ENCODE results near the gene GPC6. TPM values are rescaled to one million over a fixed set of nuclear protein-coding genes. Genes with fewer than 3 reads are reported as not detected.

GPC6 gene
- total RNA-seq, 1 donor from 2014 or later, result not detected

DNA sequence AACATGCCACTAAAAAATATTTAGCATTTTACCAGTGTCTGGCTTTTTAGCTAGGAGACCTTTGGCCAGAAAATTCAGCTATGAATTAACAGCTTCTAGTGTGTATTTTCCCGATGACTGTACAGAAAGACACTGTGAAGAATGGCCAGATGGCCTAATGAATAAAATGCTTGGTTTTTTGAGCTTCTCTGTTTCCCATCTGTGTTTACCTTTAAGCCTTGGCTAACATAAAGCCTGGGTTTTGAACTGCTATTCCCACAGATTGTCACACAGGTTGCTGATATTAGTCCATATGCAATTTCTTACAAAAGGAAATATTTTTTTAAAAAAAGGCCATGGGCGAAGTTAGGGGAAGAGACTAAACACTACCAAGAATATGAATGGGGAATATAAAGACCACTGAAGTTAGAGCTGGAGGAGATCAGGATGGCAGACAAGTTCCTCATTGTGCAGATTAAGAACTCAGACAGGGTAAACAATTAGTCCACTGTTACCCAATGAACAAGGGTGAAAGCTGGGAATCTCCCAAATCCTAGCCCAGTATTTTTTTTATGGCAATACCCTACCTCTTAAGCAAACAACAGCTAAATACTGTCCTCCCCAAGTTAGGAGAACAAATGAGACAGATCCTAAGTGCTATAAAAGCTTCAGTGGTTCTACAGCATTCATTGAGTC is 1157.8 kb downstream of the GPC6 start:
- Mint-ChIP-seq H3K36me3 (ENCODE audit: low read depth) (no peaks in the 10 kb centered on the region), H3K4me3 (no peak overlapping the region)

GRCh38 chr13:94387047-94387446 is 1160.4 kb downstream of the GPC6 start:
- H3K27me3 Mint-ChIP-seq, result peaks cover 4% of the 10 kb centered on the region
- H3K9me3 Mint-ChIP-seq, result no peaks in the 10 kb centered on the region
- no peaks in the 10 kb centered on the region for H3K4me1 Mint-ChIP-seq
- intact Hi-C loops (cut with micrococcal nuclease), result no loop called here
- no peaks in the 10 kb centered on the region for H3K36me3 Mint-ChIP-seq (ENCODE audit: low read depth)
- H3K27ac Mint-ChIP-seq, result no peak overlapping the region
- no peak overlapping the region for H3K4me3 Mint-ChIP-seq
- no peak for DNase-seq

More for the DNA sequence above, 1157.8 kb downstream of the GPC6 start:
- Mint-ChIP-seq H3K27ac (no peak overlapping the region), H3K9me3 (no peaks in the 10 kb centered on the region), H3K4me1 (no peaks in the 10 kb centered on the region), H3K27me3 (peaks cover 4% of the 10 kb centered on the region)
- intact Hi-C loops (cut with micrococcal nuclease), result no loop called here
- no peak for DNase-seq

GRCh38 chr13:94389604-94390351 is 1163.2 kb downstream of the GPC6 start:
- H3K4me1 Mint-ChIP-seq, result no peaks in the 10 kb centered on the region
- H3K36me3 Mint-ChIP-seq (ENCODE audit: low read depth), result no peaks in the 10 kb centered on the region
- H3K4me3 Mint-ChIP-seq, result no peak overlapping the region
- no peak overlapping the region for H3K27ac Mint-ChIP-seq
- DNase-seq, result no peak
- H3K9me3 Mint-ChIP-seq, result no peaks in the 10 kb centered on the region
- intact Hi-C loops (cut with micrococcal nuclease), result no loop called here
- H3K27me3 Mint-ChIP-seq, result peaks cover 4% of the 10 kb centered on the region

- no peak for DNase-seq
- no peaks in the 10 kb centered on the region for H3K4me1 Mint-ChIP-seq
- H3K9me3 Mint-ChIP-seq, result no peaks in the 10 kb centered on the region
- intact Hi-C loops (cut with micrococcal nuclease), result no loop called here
- no peak overlapping the region for H3K27ac Mint-ChIP-seq
- H3K36me3 Mint-ChIP-seq (ENCODE audit: low read depth), result no peaks in the 10 kb centered on the region
- peaks cover 4% of the 10 kb centered on the region for H3K27me3 Mint-ChIP-seq
- H3K4me3 Mint-ChIP-seq, result no peak overlapping the region
These were observed 1164.3 kb downstream of the GPC6 start for GRCh38 chr13:94390881-94391280.

- H3K4me1 Mint-ChIP-seq, result no peaks in the 10 kb centered on the region
- H3K36me3 Mint-ChIP-seq (ENCODE audit: low read depth), result no peaks in the 10 kb centered on the region
These were observed 1168.1 kb downstream of the GPC6 start for GRCh38 chr13:94394723-94395122.

GRCh38 chr13:94395860-94396259 is 1169.3 kb downstream of the GPC6 start:
- no peaks in the 10 kb centered on the region for H3K36me3 Mint-ChIP-seq (ENCODE audit: low read depth)
- H3K27ac Mint-ChIP-seq, result no peak overlapping the region
- no peak overlapping the region for H3K4me3 Mint-ChIP-seq
- intact Hi-C loops (cut with micrococcal nuclease), result no loop called here
- H3K27me3 Mint-ChIP-seq, result peaks cover 2% of the 10 kb centered on the region
- no peaks in the 10 kb centered on the region for H3K9me3 Mint-ChIP-seq
- no peak for DNase-seq
- H3K4me1 Mint-ChIP-seq, result no peaks in the 10 kb centered on the region

More at GRCh38 chr13:94394723-94395122, 1168.1 kb downstream of the GPC6 start:
- Mint-ChIP-seq H3K27ac (no peak overlapping the region), H3K9me3 (no peaks in the 10 kb centered on the region), H3K27me3 (peaks cover 2% of the 10 kb centered on the region), H3K4me3 (no peak overlapping the region)
- DNase-seq, result no peak
- intact Hi-C loops (cut with micrococcal nuclease), result no loop called here

- peaks cover 2% of the 10 kb centered on the region for H3K27me3 Mint-ChIP-seq
- H3K9me3 Mint-ChIP-seq, result no peaks in the 10 kb centered on the region
- H3K4me1 Mint-ChIP-seq, result no peaks in the 10 kb centered on the region
- DNase-seq, result no peak
- intact Hi-C loops (cut with micrococcal nuclease), result no loop called here
- no peak overlapping the region for H3K27ac Mint-ChIP-seq
- no peaks in the 10 kb centered on the region for H3K36me3 Mint-ChIP-seq (ENCODE audit: low read depth)
- H3K4me3 Mint-ChIP-seq, result no peak overlapping the region
These were observed 1173.2 kb downstream of the GPC6 start for GRCh38 chr13:94399812-94400211.

GRCh38 chr13:94400874-94401273 is 1174.3 kb downstream of the GPC6 start:
- intact Hi-C loops (cut with micrococcal nuclease), result no loop called here
- no peak overlapping the region for H3K27ac Mint-ChIP-seq
- peaks cover 2% of the 10 kb centered on the region for H3K27me3 Mint-ChIP-seq
- H3K9me3 Mint-ChIP-seq, result no peaks in the 10 kb centered on the region
- DNase-seq, result no peak
- no peaks in the 10 kb centered on the region for H3K36me3 Mint-ChIP-seq (ENCODE audit: low read depth)
- no peaks in the 10 kb centered on the region for H3K4me1 Mint-ChIP-seq
- no peak overlapping the region for H3K4me3 Mint-ChIP-seq

GRCh38 chr13:94408314-94409036 is 1181.9 kb downstream of the GPC6 start:
- Mint-ChIP-seq H3K4me3 (no peak overlapping the region), H3K27ac (no peak overlapping the region), H3K4me1 (peaks cover 2% of the 10 kb centered on the region), H3K9me3 (peaks cover 5% of the 10 kb centered on the region), H3K36me3 (ENCODE audit: low read depth) (no peaks in the 10 kb centered on the region), H3K27me3 (no peaks in the 10 kb centered on the region)
- intact Hi-C loops (cut with micrococcal nuclease), result no loop called here
- DNase-seq, result no peak

DNA sequence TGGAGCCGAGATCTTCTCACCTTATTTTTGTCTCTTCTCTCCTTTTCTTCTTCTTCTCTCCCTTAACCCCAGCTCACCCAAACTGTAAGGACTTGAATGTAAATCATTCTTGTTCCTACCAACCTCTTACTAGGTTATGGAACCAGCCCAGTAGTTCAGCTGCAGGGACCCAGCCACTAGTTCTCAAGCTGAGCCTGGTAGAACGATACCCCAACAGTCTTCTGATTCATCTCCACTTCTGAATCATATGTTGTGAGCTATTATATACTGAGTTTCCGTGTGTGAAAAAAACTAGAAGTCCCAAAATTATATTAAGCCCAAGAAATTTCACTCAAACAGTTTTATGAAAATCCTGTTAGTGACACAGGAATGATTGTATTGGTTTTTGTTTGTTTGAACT is 1185.1 kb downstream of the GPC6 start:
- no peaks in the 10 kb centered on the region for H3K36me3 Mint-ChIP-seq (ENCODE audit: low read depth)
- peaks cover 5% of the 10 kb centered on the region for H3K9me3 Mint-ChIP-seq
- intact Hi-C loops (cut with micrococcal nuclease), result loop anchor here (10.0 kb wide), 1 partner anchor 893 kb away; the partner anchor contains the start of gene ABCC4
- H3K27ac Mint-ChIP-seq, result no peak overlapping the region
- H3K4me1 Mint-ChIP-seq, result peaks cover 2% of the 10 kb centered on the region
- H3K4me3 Mint-ChIP-seq, result no peak overlapping the region
- no peaks in the 10 kb centered on the region for H3K27me3 Mint-ChIP-seq
- no peak for DNase-seq

GRCh38 chr13:94412870-94413597 is 1186.4 kb downstream of the GPC6 start:
- peaks cover 7% of the 10 kb centered on the region for H3K9me3 Mint-ChIP-seq
- intact Hi-C loops (cut with micrococcal nuclease), result loop anchor here (10.0 kb wide), 1 partner anchor 892 kb away; the partner anchor contains the start of gene ABCC4

GRCh38 chr13:94413598-94413944 is 1187.0 kb downstream of the GPC6 start:
- H3K27ac Mint-ChIP-seq, result no peak overlapping the region
- H3K4me1 Mint-ChIP-seq, result peaks cover 7% of the 10 kb centered on the region
- H3K4me3 Mint-ChIP-seq, result no peak overlapping the region
- intact Hi-C loops (cut with micrococcal nuclease), result loop anchor here (10.0 kb wide), 1 partner anchor 891 kb away; the partner anchor contains the start of gene ABCC4
- no peaks in the 10 kb centered on the region for H3K27me3 Mint-ChIP-seq
- no peak for DNase-seq
- H3K36me3 Mint-ChIP-seq (ENCODE audit: low read depth), result peaks cover 6% of the 10 kb centered on the region
- peaks cover 11% of the 10 kb centered on the region for H3K9me3 Mint-ChIP-seq

More at GRCh38 chr13:94412870-94413597, 1186.4 kb downstream of the GPC6 start:
- Mint-ChIP-seq H3K4me1 (peaks cover 4% of the 10 kb centered on the region), H3K36me3 (ENCODE audit: low read depth) (peaks cover 5% of the 10 kb centered on the region), H3K4me3 (no peak overlapping the region), H3K27me3 (no peaks in the 10 kb centered on the region), H3K27ac (no peak overlapping the region)
- no peak for DNase-seq

GRCh38 chr13:94414141-94414540 is 1187.5 kb downstream of the GPC6 start:
- H3K9me3 Mint-ChIP-seq, result peaks cover 9% of the 10 kb centered on the region
- H3K36me3 Mint-ChIP-seq (ENCODE audit: low read depth), result peaks cover 8% of the 10 kb centered on the region
- no peaks in the 10 kb centered on the region for H3K27me3 Mint-ChIP-seq
- no peak for DNase-seq
- peaks cover 12% of the 10 kb centered on the region for H3K4me1 Mint-ChIP-seq
- intact Hi-C loops (cut with micrococcal nuclease), result loop anchor here (10.0 kb wide), 1 partner anchor 891 kb away; the partner anchor contains the start of gene ABCC4
- no peak overlapping the region for H3K27ac Mint-ChIP-seq
- no peak overlapping the region for H3K4me3 Mint-ChIP-seq

Data from activated CD4-positive, alpha-beta T cell treated with anti-CD3 and anti-CD28 coated beads, Interleukin-2, amount 10 ng/mL, durations not matched to agents 24 days and 14 days (primary cell).